ENCODE data around the gene LCN6. TPM values are rescaled to one million over a fixed set of nuclear protein-coding genes. Genes with fewer than 3 reads are reported as not detected.

Gene LCN6
- total and polyA plus RNA-seq, 9 of the 15 experiments (the other 6 are each of a cell fraction or from before 2014, with no cell fraction given) = 0.10 to 0.45 (median 0.37) TPM; not detected in 5

- no peak for TF ChIP-seq HMG20A (CRISPR knock-in tag; conservative IDR thresholded peaks at IDR 0.05)
- no peak for TF ChIP-seq HNRNPK (IDR thresholded peaks at IDR 0.05; ENCODE audit: low read depth, low read length, poor library complexity, severe bottlenecking)
- no peak for TF ChIP-seq ZNF695 (CRISPR knock-in tag; IDR thresholded peaks at IDR 0.05)
- TF ChIP-seq ZNF175 (CRISPR knock-in tag; IDR thresholded peaks at IDR 0.05; ENCODE audit: low read depth) = no peak
- TF ChIP-seq E2F1 (CRISPR knock-in tag; IDR thresholded peaks at IDR 0.05) = peak; percentile 19; the same call in 1 of the 2 replicates
- no peak for TF ChIP-seq CREB3L1 (IDR thresholded peaks at IDR 0.05; ENCODE audit: borderline replicate concordance, low read depth)
- peak; percentile 18 for TF ChIP-seq PCBP1 (IDR thresholded peaks at IDR 0.05; ENCODE audit: low read depth, low read length, poor library complexity, severe bottlenecking)
- no peak for TF ChIP-seq MAFK (IDR thresholded peaks at IDR 0.05; ENCODE audit: low read length)
- TF ChIP-seq TRIM28 (IDR thresholded peaks at IDR 0.05) = no peak
- TF ChIP-seq DMBX1 (CRISPR knock-in tag; IDR thresholded peaks at IDR 0.05; ENCODE audit: borderline replicate concordance) = no peak
- no peak for TF ChIP-seq ZNF3 (CRISPR knock-in tag; IDR thresholded peaks at IDR 0.05)
- no peak for TF ChIP-seq KLF6 (CRISPR knock-in tag; IDR thresholded peaks at IDR 0.05; ENCODE audit: borderline replicate concordance)
- TF ChIP-seq CLOCK (CRISPR knock-in tag; IDR thresholded peaks at IDR 0.05; ENCODE audit: borderline replicate concordance) = no peak
- no peak for TF ChIP-seq ZNF785 (CRISPR knock-in tag; IDR thresholded peaks at IDR 0.05)
- TF ChIP-seq ZBTB8A (IDR thresholded peaks at IDR 0.05; ENCODE audit: partially characterized antibody) = no peak
- TF ChIP-seq PHF21A (IDR thresholded peaks at IDR 0.05; ENCODE audit: borderline replicate concordance, low read depth) = no peak
- TF ChIP-seq MCM3 (IDR thresholded peaks at IDR 0.05) = no peak
- no peak for TF ChIP-seq NFATC3 (IDR thresholded peaks at IDR 0.05)
- no peak for TF ChIP-seq BACH1 (tag; IDR thresholded peaks at IDR 0.05)
- TF ChIP-seq MTF1 (CRISPR knock-in tag; IDR thresholded peaks at IDR 0.05; ENCODE audit: borderline replicate concordance) = no peak
- TF ChIP-seq FOSL1 (tag; conservative IDR thresholded peaks at IDR 0.05) = no peak
- TF ChIP-seq BRD4 (IDR thresholded peaks at IDR 0.05) = no peak
- TF ChIP-seq ZNF232 (CRISPR knock-in tag; IDR thresholded peaks at IDR 0.05) = peak; percentile 34; the same call in 1 of the 2 replicates
- no peak for TF ChIP-seq USF2 (CRISPR knock-in tag; IDR thresholded peaks at IDR 0.05)
Measured at GRCh38 chr9:136791516-136792276, 43.4 kb upstream of the LCN6 start (continued).

Data from K562 (cell line).